Ascending aorta (tissue), 2 donors: ENCODE measurements around the gene PTPN6. TPM values are rescaled to one million over a fixed set of nuclear protein-coding genes. Genes with fewer than 3 reads are reported as not detected.
A peak's percentile ranks its signal among the peaks of the same experiment; 100 is the strongest.

Source experiments
- DNase-seq, 2 donors: peaks; one replicate each; pipeline ENCODE4 v3.0.0-alpha.2; 2019; ENCODE audit warnings: low spot score in 2 of 2
- H3K27ac ChIP-seq, 2 donors: fragments of 200-600 bp; sonication (generic); one replicate each; pipeline ENCODE4 v1.5.1; 2016 to 2017; ENCODE audit warnings: mild to moderate bottlenecking in 1 of 2
- H3K27me3 ChIP-seq: fragments of 200-600 bp; sonication (generic); one replicate; pipeline ENCODE4 v1.5.1; 2017
- H3K36me3 ChIP-seq, 2 donors: fragments of 200-600 bp; sonication (generic); one replicate each; pipeline ENCODE4 v1.5.1; 2016
- H3K4me1 ChIP-seq, 2 donors: fragments of 200-600 bp; sonication (generic); one replicate each; pipeline ENCODE4 v1.5.1; 2016 to 2017; ENCODE audit warnings: mild to moderate bottlenecking in 1 of 2
- H3K4me3 ChIP-seq, 2 donors: fragments of 200-600 bp; sonication (generic); one replicate each; pipeline ENCODE4 v1.5.1; 2016 to 2017; ENCODE audit warnings: mild to moderate bottlenecking in 1 of 2
- H3K9me3 ChIP-seq, 2 donors: fragments of 200-600 bp; sonication (generic); one replicate each; pipeline ENCODE4 v1.5.1; 2016
- intact Hi-C: fragments of 100-400 bp; cut with DNase I; formaldehyde crosslinking; loops from one replicate; pipeline ENCODE4 v1.15.1; 2023
- total RNA-seq: library from RNA; depleted of rRNA; stranded (reverse); fragments of >200 nt; gene quantifications from one replicate; pipeline ENCODE4 v1.1.0, GENCODE V29; 2016
- TF ChIP-seq, protein P1 (sequence below), 3 experiments: fragments of 200-600 bp in 2 of 3; fragments of 450-650 bp in 1 of 3; sonication (generic) in 2 of 3; IDR thresholded peaks; one replicate each; pipeline ENCODE4 v1.5.1; 2016 to 2019; ENCODE audit warnings: antibody characterized with exemption in 3 of 3, mild to moderate bottlenecking in 1 of 3, moderate library complexity in 1 of 3

The PTPN6 gene
- total RNA-seq, 1 donor from 2014 or later: 1.7 TPM

DNA sequence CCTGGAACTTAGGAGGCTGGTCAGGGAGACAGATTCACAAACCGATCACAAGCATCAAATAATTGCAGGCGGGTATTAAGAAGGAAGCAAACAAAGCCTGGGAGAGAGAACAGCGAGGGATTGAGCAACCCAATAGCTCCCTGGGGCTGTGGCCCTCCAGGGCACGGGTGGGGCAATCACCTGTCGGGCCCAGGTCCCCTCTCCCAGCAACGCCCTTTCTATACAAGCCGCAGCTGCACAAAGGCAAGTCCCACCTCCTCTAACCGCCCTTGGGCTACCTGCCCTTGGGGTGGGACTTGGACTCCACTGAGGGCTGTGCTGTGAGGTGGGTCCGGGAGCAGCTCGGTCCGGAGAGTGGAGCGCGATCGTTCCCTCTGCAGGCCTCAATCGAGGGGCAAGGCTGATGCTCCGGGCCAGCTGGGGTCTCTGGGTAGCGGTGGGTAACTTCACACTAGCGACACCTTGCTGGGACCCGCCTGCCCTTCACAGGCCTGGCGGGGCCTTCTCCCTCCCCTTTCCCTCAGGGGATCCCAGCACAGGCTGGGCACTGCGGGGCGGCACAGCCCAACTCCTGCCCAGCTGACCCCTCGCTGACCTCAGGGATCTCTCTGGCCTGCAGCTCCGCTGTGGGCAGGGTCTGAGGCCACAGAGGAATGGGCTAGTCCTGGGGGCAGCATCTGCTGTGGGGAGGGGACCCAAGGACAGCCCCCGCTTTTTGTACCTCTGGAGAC is 11.3 kb downstream of the PTPN6 start:
- TF ChIP-seq, protein P1, sequence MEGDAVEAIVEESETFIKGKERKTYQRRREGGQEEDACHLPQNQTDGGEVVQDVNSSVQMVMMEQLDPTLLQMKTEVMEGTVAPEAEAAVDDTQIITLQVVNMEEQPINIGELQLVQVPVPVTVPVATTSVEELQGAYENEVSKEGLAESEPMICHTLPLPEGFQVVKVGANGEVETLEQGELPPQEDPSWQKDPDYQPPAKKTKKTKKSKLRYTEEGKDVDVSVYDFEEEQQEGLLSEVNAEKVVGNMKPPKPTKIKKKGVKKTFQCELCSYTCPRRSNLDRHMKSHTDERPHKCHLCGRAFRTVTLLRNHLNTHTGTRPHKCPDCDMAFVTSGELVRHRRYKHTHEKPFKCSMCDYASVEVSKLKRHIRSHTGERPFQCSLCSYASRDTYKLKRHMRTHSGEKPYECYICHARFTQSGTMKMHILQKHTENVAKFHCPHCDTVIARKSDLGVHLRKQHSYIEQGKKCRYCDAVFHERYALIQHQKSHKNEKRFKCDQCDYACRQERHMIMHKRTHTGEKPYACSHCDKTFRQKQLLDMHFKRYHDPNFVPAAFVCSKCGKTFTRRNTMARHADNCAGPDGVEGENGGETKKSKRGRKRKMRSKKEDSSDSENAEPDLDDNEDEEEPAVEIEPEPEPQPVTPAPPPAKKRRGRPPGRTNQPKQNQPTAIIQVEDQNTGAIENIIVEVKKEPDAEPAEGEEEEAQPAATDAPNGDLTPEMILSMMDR (IDR thresholded peaks at IDR 0.05): no peak
- no peak for DNase-seq
- intact Hi-C loops: no loop called here

DNA sequence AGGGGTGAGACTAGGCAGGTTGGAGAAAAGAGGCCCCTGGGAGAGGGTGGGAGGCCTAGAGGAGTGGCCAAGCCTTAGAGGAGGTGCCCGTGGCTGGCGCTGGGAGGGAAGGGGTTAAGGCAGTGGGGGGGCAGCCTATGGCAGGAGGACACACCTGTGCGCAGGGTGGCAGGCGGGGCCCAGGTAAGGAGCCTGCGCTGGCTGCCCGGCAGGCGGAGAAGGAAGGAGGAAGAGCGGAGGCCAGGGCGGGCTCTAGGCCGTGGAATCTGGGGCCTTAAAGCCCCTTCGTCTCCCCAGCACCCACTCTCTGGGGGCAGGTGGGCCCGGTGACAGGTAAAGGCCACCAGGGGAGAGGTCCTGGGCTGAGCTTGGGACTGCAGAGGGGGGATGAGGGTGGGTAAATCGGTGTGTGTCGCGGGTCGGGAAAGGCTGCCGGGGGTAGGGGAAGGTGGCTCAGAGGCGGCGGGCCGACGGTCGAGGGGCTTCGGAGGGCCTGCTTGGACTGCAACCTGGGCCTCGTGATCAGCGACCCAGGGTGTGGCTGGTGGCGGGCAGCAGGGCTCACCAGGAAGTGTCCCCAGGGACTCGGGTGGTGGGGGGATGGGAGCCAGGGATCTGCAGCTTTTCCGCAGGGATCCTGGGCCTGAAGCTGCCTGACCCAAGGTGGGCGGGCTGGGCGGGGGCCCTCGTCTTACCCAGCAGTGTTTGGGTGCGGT is 12.0 kb downstream of the PTPN6 start:
- DNase-seq: peak in 1 of 2 donors; percentile 59
- Histone ChIP-seq H3K4me3 (no peak overlapping the region), H3K4me1 (peaks cover 0 to 10% of the 10 kb centered on the region in 2 donors), H3K27me3 (no peaks in the 10 kb centered on the region), H3K36me3 (peaks cover 30 to 31% of the 10 kb centered on the region in 2 donors), H3K9me3 (no peaks in the 10 kb centered on the region), H3K27ac (peak overlapping the region in 1 of 2 donors; percentile 2)
- intact Hi-C loops: no loop called here
- TF ChIP-seq, protein P1 (IDR thresholded peaks at IDR 0.05): no peak

More for the DNA sequence above, 11.3 kb downstream of the PTPN6 start:
- Histone ChIP-seq H3K4me1 (peaks cover 0 to 10% of the 10 kb centered on the region in 2 donors), H3K27ac (peak overlapping the region; percentile 38 to 64), H3K9me3 (no peaks in the 10 kb centered on the region), H3K4me3 (no peak overlapping the region), H3K27me3 (no peaks in the 10 kb centered on the region), H3K36me3 (peaks cover 23 to 24% of the 10 kb centered on the region in 2 donors)

DNA sequence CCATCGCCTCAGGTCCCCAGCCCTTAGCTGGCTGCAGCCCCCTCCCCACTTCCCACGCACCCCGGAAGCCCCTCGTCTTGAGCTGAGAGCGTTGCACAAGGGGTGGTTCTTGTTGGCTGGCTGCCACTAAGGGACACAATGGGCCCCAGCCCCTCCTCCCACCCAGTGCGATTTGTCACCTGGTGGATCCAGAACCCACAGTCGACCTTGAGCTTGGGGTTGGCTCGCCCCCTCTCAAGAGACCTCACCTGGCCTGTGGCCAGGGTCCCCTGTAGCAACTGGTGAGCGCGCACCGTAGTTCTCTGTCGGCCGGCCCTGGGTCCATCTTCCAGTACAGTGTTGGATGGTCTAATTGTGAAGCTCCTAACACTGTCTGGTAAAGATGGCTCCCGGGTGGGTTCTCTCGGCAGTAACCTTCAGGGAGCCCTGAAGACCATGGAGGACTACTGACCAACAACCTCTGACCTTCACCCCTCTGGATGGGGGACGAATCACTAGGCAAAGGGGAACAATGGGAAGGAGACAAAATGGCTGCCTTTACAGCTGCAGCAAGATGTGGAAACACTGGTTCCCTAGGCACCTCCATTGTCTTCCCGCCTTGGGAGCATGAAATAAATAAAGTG is 12.7 kb downstream of the PTPN6 start:
- intact Hi-C loops: loop anchor here (1.0 kb wide), 1 partner anchor 40 kb away; no protein-coding TSS in a partner anchor
- no peaks in the 10 kb centered on the region for H3K27me3 ChIP-seq
- H3K4me1 ChIP-seq: peaks cover 0 to 15% of the 10 kb centered on the region in 2 donors
- no peak overlapping the region for H3K27ac ChIP-seq
- H3K9me3 ChIP-seq: no peaks in the 10 kb centered on the region
- peaks cover 34 to 38% of the 10 kb centered on the region in 2 donors for H3K36me3 ChIP-seq
- DNase-seq: peak in 1 of 2 donors; percentile 61
- TF ChIP-seq, protein P1 (IDR thresholded peaks at IDR 0.05): no peak
- H3K4me3 ChIP-seq: no peak overlapping the region

DNA sequence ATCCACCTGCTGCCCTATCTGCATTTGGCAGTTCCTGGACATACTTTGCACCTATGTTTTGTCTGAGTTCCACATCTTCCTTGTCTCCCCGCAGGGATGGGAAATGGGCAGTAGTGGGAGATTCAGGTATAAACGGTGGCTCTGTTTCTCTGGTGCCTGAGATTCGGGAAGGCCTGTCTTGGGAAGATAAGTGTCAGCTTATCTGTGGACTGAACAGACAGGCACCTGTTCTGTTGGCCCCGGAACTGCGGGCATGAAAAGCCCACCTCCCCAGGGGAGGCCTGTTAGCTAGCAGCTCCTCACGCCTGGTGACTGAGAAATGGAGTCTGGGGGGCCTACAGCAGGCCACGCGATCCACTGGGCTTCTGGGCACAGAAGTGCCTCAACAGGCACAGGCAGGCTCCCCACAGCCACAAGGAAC is 13.5 kb downstream of the PTPN6 start:
- H3K4me1 ChIP-seq: peaks cover 0 to 22% of the 10 kb centered on the region in 2 donors
- peaks cover 34 to 42% of the 10 kb centered on the region in 2 donors for H3K36me3 ChIP-seq
- H3K4me3 ChIP-seq: no peak overlapping the region
- intact Hi-C loops: loop anchor here (1.0 kb wide), 3 partner anchors 18 to 95 kb away; no protein-coding TSS in a partner anchor
- no peaks in the 10 kb centered on the region for H3K27me3 ChIP-seq
- TF ChIP-seq, protein P1 (IDR thresholded peaks at IDR 0.05): no peak
- DNase-seq: no peak
- H3K9me3 ChIP-seq: no peaks in the 10 kb centered on the region
- H3K27ac ChIP-seq: peak overlapping the region; percentile 64 to 75

DNA sequence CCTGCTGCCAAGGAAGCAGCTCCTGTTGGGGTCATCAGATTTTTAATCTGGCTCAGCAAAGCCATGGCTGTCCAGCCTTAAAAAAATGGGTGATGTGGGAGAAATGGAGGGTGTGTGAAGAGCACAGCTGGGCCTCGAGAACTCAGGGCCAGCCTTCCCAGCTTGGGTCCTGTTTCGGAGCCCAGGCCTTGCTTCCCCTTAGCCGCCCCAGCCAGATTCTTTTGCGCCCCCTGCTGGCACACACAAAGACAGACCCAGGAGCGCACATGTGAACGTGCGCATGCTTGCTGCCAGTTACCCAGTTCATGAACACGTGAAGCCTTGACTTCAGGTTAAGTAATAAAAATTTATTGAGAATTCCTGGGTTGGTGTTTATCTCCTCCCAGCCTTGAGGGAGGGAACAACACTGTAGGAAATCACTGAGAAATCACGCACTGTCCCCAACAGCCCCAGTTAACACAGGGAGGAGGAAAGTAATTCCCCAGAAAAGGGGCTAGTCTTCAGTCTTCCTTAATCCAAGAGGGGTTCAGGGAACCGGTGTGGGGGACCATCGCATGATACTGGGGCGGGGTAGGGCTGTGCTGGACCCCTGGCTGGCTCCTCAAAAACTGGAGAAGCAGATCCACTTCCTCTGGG is 14.0 kb downstream of the PTPN6 start:
- Histone ChIP-seq H3K27me3 (no peaks in the 10 kb centered on the region), H3K4me3 (no peak overlapping the region), H3K36me3 (peaks cover 34 to 42% of the 10 kb centered on the region in 2 donors), H3K9me3 (no peaks in the 10 kb centered on the region), H3K27ac (peak overlapping the region; percentile 64 to 75), H3K4me1 (peaks cover 0 to 28% of the 10 kb centered on the region in 2 donors)
- intact Hi-C loops: loop anchor here (1.0 kb wide), 2 partner anchors 19 to 96 kb away; no protein-coding TSS in a partner anchor
- peak in 1 of 2 donors; percentile 90 for DNase-seq
- TF ChIP-seq, protein P1 (IDR thresholded peaks at IDR 0.05): peak; percentile 82 to 88 (median 84)
